Epidermal melanocyte (primary cell): ENCODE measurements around the gene HS6ST3.

Experiments used
- DNase-seq: peaks from one replicate; pipeline ENCODE4 v3.0.0; 2011; ENCODE audit warnings: low spot score; ENCODE audit not compliant: insufficient read length

The HS6ST3 gene

DNA sequence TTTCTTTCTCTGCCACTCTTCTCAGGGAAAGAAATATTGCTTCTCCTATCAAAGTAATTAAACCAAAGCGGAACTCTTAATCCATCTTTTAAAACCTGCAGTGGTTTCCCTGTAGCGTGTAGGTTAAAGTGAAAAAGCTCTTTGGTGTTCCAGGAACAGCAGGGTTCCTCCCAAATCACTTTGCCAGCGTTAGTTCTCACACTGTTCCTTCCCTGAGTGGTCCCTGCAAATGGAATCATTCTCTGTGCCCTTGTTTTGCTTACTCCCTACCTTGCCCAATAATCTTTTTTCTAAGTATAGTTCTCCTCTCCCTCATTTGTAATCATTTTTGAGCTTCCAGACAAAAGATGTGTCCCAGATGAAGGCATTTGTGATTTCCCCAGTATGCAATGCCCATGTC lies 207.5 kb downstream of the HS6ST3 start:
- DNase-seq: no peak

DNA sequence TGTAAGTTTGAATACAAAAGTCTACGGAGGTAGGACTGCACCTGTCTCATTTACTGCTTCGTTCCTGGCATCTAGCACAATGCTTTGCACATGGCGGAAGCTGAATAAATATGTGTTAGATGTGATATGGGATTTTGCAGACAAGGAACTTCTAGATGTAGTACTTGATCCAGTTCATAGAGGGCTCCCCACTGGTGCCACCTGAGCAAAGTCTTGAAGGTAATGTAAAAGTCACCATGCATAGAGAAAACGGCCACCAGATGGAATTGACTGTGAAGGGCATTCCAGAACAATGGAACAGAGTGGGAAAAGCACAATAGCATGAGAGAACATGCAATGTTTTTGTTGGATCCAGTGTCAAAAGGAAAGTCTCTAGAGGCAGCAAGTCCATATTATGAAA lies 209.3 kb downstream of the HS6ST3 start:
- DNase-seq: no peak

DNA sequence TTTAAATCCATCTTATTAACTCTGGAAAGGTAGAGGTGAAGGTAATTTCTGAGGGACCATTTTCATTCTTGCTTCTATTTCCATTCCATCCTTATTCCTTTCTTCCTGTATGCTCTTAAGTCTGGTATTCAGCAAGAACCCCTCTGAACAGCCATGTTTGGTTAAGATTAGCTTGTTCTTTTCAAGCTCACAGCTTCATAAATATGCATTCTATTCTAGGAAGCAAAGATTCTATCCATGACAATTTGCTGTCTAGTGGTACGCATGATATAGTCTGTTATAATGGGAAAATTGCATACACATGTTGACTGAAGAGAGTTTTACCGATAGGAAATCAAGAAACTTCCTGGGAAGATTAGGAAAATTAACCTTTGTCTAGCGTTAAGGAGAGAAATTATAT lies 218.7 kb downstream of the HS6ST3 start:
- DNase-seq: no peak

DNA sequence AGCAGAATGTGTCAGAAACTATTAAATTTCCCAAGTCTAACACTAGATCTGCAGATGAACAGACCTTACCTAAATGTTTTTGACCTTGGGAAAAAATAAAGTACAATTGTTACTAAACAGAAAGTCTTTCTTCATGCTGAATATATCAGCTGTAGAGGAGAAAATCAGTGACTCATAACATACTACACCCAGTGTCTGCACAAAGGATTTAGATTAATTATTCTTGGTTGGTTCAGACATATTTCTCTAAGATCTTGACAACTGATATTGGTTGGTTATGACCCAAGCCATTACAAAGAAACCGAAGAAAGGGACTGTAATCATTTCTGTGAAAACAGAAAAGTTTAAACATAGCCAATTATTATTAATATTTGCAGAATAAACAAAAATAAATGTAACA lies 225.1 kb downstream of the HS6ST3 start:
- no peak for DNase-seq

DNA sequence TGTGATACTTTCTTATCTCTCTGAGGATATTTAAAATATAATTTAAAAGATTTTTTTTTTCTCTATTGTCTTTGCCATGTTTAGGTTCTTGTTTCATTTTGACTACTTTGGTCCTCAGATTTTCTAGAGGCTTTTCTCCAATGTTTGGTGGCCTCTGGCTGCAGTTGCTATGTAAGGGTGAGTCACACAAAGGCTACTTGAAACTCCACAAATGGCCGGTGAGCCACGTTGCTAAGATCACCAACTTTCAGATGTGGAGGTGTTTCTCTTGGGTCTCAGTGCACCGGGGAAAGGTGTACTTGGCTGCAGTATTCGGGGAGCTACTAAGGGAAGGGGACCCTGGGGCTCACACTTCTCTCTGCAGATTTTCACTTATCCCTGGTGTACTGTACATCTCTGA lies 248.1 kb downstream of the HS6ST3 start:
- no peak for DNase-seq

DNA sequence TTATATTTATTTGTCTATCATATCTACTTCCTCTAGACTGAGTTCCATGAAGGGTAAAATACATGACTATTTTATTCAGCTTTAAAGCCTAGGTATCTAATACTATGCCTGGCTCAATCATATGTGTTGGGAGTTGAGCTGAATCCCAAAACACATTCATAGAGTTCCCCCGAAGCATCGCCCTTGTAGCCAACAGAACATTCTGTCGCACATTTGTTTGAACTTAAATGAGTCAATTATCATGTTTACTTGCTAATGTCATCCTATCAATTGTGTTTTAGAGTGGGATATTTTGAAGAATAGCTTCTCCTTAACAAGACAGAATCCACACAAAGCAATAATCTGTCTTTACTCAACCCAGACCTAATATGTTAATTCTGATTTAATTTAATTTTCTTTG lies 252.4 kb downstream of the HS6ST3 start:
- no peak for DNase-seq

DNA sequence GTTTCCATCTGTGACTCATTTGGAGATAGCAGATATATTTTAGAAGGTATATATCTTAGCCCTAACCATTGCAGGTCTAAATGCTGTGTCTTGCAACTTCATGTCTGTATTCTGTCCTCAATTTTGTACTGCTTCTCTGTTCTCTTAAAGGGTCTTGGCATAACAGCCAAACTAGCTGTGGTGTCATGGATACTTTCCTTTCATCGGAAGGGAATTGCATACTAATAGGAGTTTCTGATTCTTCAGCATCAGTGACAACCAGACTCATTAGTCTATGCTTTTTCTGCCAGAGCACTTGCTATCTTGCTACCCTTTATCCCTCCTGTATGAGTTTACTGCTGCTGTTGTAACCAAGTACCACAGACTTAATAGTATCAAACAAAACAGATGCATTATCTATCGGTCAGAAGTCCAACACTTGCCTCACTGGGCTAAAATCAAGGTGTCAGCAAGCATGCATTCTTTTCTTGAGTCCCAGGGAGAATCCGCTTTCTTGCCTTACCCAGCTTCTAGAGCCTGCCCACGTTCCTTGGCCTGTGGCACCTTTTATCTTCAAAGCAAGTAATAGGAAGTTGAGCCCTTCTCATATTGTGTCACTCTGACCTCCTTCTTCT lies 253.1 kb downstream of the HS6ST3 start:
- no peak for DNase-seq

DNA sequence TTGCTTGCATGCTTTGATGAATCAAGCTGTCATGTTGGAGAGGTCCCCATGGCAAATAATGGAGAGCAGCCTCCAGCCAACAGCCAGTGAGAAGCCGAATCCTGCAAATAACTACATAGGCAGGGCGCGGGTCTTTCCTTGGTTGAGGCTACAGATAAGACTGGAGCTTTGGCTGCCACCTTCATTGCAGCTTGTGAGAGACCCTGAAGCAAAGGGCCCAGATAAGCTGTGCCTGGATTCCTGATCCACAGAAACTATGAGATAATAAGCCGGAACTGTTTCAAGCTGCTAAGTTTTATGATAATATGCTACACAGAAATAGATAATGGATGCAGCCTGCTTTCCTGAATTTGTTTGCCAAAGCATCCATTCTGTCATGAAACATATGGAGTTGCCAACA lies 257.0 kb downstream of the HS6ST3 start:
- no peak for DNase-seq

DNA sequence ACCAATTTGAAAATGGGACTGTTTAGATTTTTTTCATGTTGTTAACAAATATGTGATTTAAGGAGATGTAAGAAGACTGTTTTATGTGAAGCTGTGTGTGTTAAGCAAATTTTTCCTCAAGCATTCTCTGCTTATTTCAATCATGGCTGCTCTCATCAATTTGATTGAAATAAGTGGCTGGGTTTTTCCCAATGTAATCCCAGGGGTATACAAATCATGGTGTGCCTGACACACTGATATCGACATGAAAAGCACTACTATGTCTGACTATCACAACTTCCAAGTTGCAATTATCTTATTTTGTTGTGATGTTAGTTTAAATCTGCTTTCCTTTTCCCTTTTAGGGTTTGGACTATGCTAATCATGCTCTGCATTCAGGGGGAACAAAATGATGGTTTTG lies 283.7 kb downstream of the HS6ST3 start:
- DNase-seq: no peak

DNA sequence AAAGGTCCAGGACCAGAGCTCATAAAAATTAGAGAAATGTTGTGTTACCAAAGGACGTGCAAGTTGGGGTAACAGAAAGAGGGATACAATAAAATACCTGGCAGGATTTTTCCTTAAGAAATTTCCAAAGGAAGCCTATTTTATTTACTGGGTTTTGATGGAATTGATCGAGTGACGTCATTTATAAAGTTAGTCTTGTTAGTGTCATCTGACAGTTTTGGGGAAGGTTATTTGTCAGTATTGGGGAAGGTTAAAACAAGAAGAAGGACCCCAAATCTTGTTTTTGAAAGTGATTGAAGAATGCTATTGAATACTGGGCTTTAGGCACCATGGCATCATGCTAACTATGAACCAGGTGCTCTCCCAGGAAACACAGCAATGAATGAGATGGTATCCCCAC lies 287.9 kb downstream of the HS6ST3 start:
- DNase-seq: no peak

DNA sequence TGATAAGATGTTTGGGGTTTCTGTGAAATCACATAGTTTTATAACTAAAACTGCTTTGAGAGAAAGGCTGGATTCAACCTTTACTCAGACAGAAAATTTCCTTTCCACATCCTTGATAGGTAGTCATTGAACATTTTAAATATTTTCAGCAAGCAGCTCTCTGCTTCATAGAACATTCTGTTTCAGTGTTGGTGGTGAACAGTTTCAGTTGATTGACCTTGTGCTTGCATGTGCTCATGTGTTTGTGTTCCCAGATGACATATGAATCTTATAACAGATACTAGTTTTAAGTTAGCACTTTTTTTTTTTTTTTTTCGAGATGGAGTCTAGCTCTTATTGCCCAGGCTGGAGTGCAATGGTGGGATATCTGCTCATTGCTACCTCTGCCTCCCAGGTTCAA lies 290.1 kb downstream of the HS6ST3 start:
- DNase-seq: no peak

DNA sequence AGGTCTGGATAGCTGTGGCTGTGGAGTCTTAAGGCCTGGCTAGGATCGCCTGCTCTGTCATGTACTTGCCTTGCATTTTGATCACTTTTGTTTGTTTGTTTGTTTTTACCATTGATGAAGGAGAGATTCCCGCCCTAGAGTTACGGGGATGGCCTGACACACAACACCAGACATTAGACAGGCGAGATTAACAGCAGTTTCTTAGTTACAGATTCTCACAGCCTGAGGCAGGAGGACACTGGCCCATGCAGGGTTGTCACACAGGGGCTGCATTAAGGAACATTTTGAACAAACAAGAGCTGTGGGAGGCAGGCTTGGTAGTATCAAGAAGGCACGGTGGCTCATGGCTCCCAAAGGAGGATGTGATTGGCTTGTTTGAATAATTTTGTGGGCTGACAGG lies 291.8 kb downstream of the HS6ST3 start:
- DNase-seq: no peak

DNA sequence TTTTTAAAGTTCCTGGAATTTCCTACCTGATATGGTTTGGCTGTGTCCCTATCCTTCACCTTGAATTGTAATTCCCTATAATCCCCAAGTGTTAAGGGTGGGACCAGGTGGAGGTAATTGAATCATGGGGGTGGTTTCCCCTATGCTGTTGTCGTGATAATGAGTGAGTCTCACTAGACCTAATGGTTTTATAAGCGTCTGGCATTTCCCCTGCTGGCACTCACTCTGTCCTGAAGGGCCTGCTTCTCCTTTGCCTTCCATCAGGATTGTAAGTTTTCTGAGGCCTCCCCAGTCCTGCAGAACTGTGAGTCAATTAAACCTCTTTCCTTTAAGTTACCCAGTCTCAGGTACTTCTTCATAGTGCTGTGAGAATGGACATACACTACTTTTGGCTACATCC lies 298.7 kb downstream of the HS6ST3 start:
- no peak for DNase-seq

DNA sequence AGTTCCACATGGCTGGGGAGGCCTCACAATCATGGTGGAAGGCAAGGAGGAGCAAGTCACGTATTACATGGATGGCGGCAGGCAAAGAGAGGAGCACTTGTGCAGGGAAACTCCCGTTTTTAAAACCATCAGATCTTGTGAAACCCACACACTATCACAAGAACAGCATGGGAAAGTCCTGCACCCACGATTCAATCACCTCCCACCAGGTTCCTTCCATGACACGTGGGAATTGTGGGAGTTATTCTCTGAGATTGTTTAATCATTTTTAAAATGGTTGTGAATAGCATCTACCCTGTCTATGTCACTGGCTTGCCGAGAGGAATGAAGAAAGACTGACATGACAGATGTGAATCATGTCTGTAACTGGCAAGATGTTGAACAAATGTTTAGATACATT lies 301.7 kb downstream of the HS6ST3 start:
- DNase-seq: no peak

DNA sequence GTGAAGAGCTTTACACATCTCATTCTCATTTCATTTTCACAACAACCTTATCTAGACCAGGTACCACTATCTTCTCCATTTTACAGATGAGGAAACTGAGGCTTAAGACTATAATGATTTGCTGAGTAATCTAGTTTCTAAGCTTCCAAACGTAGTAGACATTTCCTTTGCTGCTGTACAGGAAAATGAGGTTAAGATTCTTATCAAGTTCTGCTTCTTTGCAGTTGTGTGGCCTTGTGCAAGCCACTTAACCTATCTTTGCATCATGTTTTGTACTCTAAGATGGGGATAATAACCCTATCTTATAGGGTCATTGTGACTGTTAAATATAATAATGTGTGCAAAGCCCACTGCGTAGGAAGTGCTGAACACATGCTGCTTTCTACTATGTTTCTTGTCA lies 307.9 kb downstream of the HS6ST3 start:
- DNase-seq: no peak

DNA sequence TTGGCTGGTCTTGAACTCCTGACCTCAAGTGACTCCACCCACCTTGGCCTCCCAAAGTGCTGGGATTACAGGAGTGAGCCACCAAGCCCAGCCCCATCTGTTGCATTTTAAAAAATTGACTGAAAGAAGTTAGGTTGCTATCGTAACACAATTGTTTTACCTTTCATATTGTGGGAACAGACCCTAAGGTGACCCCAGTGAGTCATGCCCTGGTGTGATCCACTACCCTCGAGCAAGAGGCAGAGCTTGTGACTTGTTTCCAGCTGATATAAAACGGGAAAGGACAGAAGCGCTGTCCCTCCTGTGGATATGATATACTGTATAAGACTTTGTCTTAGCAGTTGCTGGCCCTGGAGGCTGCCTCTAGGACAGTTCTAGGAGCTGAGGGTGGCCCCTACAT lies 308.6 kb downstream of the HS6ST3 start:
- no peak for DNase-seq

DNA sequence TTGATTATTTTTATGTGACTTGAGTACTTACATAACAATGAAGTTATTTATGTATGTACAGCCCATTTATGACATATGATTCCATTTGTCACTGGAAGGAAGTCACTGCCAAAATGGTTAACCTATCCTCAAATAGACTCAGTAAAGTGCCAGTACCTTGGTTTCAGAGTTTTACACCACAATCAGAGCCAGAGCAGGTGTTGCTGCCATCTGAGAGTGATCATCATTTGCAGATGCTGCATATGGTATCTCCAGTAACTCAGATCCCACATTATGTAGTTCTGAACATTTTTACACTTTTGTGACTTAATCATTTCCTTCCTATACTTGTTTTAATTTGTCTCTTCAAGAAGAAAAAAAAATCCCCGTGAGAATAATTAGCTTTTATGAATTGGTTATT lies 313.3 kb downstream of the HS6ST3 start:
- DNase-seq: no peak

DNA sequence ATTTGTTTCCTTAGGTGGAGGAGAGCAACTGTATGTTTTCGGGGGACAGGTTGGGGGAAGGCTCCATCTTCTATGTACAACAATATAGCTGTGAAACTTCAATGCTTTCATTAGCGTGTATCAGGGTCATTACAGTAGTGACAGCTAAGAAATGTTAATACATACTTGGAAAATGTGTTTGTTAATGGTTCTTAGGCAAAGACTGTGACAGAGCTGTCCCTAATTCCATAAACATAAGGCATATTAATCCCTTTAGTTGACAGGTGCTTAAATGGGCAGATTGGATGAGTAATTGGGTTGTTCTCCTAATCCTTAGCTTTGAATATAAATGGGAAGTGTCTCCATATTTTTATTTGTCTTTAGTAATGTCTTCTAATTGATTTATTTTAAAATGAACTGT lies 313.7 kb downstream of the HS6ST3 start:
- no peak for DNase-seq

DNA sequence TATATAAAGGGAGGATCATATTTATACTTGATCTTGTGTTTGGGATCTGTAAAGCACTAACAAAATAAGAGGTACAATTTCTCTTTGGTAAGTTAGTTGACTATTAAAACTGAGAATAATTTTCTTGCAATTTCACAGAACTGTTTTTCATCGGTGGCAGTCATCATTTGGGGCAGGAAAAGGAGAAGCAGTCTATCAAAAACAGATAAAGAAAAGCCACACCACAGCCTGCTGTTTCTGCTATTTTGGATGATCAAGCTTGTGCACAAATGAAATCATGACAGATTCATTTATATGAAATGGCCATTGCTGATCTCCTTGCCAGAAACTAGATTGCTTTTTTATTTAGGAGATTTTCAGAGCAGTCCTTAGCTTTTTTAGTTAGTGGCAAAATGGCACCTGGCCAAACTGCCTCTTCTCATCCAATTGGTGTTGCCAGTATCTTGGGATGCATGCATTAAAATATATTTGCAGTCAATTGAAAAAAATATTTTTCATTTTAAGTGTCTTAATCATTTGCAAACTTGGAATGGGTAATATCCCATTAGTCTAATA lies 326.0 kb downstream of the HS6ST3 start:
- no peak for DNase-seq

DNA sequence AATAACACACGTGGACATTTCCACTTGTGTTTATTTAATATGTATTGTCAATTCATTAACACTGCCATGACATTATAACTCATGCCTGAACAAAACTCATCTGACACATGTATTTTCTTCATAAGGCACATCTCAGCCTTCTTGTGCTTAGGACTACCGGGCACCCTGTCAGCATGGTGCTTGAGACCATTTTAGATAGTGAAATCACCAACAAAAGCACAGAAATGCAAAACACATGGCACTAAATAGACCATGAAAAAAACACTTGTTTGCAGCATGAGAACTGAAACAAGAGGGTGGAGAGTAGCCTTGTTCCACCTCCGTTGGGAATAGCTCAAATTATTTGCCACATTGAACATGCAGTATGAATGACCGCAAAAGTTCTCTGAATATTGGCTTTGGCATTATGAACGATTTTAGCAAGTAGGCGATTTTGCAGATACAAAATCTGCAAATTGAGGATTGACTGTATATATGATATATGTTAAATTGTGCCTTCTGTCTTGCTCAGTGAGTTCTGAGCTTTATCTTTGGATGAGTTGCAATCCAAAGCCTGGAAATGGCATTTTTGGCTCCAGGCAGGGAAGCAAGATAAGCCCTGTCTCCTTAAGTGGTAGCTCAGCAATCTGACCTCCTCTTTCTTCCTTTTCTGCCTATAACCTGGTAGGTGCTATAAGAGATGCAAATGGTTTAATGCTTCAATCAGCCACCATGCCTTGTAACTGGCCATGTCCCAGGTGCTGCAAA lies 328.2 kb downstream of the HS6ST3 start:
- no peak for DNase-seq

DNA sequence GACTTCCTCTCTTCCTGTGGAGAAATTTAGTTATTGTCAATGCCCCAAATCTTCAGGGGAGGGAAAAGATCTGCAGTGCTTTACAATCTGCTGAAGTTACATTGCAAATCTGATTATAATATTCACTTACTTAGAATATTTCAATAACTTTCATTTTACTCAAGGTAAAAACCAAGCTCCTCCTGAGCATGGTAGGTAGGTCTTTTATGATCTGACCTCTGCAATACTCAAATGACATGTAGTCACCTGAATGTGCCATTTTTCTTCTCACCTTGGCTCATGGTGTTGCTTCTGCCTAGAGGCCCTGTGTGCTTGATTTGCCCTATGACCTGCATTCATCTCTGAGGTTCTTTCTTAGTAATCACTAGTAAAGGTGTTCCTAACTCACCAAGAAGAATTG lies 331.4 kb downstream of the HS6ST3 start:
- no peak for DNase-seq

DNA sequence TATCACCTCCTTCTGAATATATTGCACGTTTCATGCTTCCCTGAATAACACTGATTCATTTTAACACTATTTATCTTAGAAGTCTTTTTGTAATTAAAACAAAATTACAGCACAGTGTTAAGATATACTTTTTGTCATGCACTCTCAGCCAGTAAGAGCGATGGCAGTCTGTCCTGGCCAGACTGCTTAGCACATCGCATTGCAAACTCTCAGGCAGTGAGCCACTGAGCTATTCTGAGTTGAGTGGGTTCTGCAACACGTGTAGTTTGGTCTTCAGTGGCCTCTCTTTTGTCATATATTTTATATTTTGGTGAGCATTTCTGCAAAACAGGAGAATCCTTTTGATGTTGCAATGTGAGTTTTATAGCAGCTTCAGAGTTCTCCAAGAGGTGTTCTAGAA lies 332.1 kb downstream of the HS6ST3 start:
- no peak for DNase-seq

DNA sequence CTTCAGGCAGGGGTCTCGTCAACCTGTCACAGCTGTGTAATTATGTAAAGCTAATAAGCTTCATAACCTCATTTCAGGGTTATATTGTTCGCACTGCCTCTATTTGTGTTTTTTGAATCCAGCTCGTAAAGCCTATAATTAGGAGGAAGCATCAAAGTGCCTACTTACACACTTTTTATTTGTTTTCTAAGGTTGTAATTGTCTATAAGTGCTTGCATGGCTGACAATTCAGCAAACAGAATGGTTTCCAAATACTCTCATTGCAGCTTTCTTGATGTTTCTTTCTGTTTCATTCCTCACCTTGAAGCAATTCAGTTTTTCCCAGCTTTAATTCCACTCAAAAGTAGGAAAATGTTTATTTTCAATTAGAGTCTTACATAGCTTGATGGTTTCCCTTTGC lies 336.3 kb downstream of the HS6ST3 start:
- DNase-seq: no peak
